ENCODE results near the gene GJA9. TPM values are rescaled to one million over a fixed set of nuclear protein-coding genes. Genes with fewer than 3 reads are reported as not detected.
A peak's percentile ranks its signal among the peaks of the same experiment; 100 is the strongest.

GJA9 gene
- total and polyA plus RNA-seq, 7 experiments from 2014 or later: not detected

DNA sequence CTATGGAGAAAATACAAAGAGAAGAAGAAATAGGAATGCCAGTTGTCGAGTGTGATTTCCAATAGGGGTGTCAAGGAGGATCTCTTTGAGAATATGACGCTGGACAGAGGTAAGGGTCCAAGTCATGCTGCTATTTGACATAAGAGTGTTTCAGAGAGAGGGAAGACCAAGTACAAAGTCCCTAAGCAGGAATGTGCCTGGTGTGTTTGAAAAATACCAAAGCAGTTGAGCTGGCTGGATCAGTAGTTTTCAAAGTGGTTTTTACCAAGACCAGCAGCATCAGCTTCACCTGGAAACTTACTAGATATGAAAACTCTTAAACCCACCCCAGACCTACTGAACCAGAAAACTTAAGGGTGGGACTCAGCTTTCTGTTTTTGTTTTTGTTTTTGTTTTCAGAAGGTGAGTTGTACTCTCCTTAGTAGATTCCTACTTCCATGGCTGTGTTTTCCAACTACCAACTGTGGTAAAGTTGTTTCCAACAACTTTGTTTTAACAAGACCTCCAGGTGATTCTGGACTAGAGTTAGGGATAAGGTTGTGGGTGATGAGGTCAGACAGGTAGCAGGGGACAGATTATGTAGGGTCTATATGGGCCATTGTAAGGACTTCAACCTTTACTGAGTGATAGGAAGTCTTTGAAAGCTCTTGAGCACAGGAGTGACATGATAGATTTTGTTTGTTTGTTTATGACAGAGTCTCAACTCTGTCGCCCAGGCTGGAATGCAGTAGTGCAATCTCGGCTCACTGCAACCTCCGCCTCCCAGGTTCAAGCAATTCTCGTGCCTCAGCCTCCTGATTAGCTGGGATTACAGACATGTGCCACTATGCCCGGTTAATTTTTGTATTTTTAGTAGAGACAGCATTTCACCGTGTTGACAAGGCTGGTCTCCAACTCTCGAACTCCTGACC lies 7.3 kb upstream of the GJA9 start:
- Histone ChIP-seq H3K36me3 (ENCODE audit: control insufficient read depth in 2 of 3, insufficient read depth in 3 of 3, low read length in 3 of 3) (no peaks in the 10 kb centered on the region), H3K27ac (ENCODE audit: low read depth, low read length) (no peak overlapping the region), H3K9me3 (ENCODE audit: control insufficient read depth in 2 of 3, low read length in 3 of 3) (no peaks in the 10 kb centered on the region), H3K4me1 (ENCODE audit: control insufficient read depth in 2 of 2, insufficient read depth in 2 of 2, low read length in 2 of 2) (no peaks in the 10 kb centered on the region), H3K4me3 (ENCODE audit: low read length) (no peak overlapping the region), H3K27me3 (ENCODE audit: control insufficient read depth in 2 of 2, insufficient read depth in 2 of 2, low read length in 2 of 2) (no peaks in the 10 kb centered on the region)
- Mint-ChIP-seq H3K4me3 (no peak overlapping the region), H3K36me3 (peaks cover 0 to 7% (median 0%) of the 10 kb centered on the region in 5 donors), H3K27ac (no peak overlapping the region), H3K27me3 (peaks cover 0 to 34% (median 0%) of the 10 kb centered on the region in 5 donors), H3K4me1 (peaks cover 0 to 2% (median 0%) of the 10 kb centered on the region in 7 donors), H3K9me3 (no peaks in the 10 kb centered on the region)
- no peak for ATAC-seq
- no peak for DNase-seq
- ChIA-PET POLR2A (no interaction called here), CTCF (no interaction called here)
- intact Hi-C loops (cut with micrococcal nuclease): no loop called here

DNA sequence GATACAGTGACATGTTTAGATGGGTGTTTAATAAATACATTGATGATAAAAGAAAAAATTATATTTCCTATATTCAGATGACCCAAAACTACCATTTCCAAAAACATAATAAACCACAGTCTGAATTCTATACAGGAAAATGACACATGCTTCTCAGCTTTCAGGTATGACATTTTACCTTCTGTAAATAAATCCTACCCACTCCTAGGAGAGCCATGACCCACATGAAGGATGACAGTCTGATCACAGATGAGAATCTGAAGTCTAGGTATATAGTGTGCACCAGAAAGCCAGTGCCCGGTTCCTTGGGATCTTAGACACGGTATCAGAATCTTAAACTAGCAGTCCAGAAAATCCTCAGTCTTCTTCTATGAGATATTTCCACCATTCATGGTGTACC lies 3.7 kb upstream of the GJA9 start:
- ChIA-PET POLR2A (interaction anchor here (0.6 kb wide), 1 partner anchor 354 kb away, joined by 3 read pairs; no protein-coding TSS in a partner anchor), CTCF (interaction anchor here (0.7 kb wide), 1 partner anchor 307 kb away, joined by 3 read pairs; no protein-coding TSS in a partner anchor)
- Mint-ChIP-seq H3K27ac (peak overlapping the region in 1 of 9 donors; percentile 46), H3K9me3 (no peaks in the 10 kb centered on the region), H3K4me1 (no peaks in the 10 kb centered on the region), H3K4me3 (no peak overlapping the region), H3K27me3 (peaks cover 0 to 35% (median 0%) of the 10 kb centered on the region in 5 donors), H3K36me3 (peaks cover 0 to 7% (median 0%) of the 10 kb centered on the region in 5 donors)
- intact Hi-C loops (cut with micrococcal nuclease): no loop called here
- ATAC-seq (no peak), DNase-seq (no peak)
- H3K9me3 ChIP-seq (ENCODE audit: control insufficient read depth in 2 of 3, low read length in 3 of 3): no peaks in the 10 kb centered on the region
- H3K4me1 ChIP-seq (ENCODE audit: control insufficient read depth in 2 of 2, insufficient read depth in 2 of 2, low read length in 2 of 2): no peaks in the 10 kb centered on the region
- H3K4me3 ChIP-seq (ENCODE audit: low read length): no peak overlapping the region
- no peaks in the 10 kb centered on the region for H3K27me3 ChIP-seq (ENCODE audit: control insufficient read depth in 2 of 2, insufficient read depth in 2 of 2, low read length in 2 of 2)
- no peaks in the 10 kb centered on the region for H3K36me3 ChIP-seq (ENCODE audit: control insufficient read depth in 2 of 3, insufficient read depth in 3 of 3, low read length in 3 of 3)
- no peak overlapping the region for H3K27ac ChIP-seq (ENCODE audit: low read depth, low read length)

DNA sequence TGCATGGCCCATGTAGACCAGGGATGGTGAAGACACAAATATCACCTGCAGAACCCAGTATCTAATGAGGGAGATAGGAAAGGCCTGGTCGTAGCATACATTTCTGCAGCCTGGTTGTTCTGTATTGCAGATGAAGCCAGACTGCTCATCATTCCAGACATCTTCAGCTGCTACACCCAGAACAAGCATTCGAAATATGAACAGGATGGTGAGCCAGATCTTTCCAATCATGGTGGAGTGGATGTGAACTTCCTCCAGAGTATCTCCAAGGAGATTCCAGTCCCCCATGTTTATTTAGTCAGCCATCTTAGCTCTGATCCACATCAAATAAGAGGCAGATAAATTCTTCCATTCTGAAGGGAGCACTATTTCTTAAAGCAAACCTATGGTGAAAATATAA lies 5.6 kb downstream of the GJA9 start:
- peaks cover 0 to 6% (median 0%) of the 10 kb centered on the region in 3 experiments for H3K36me3 ChIP-seq (ENCODE audit: control insufficient read depth in 2 of 3, insufficient read depth in 3 of 3, low read length in 3 of 3)
- no peak overlapping the region for H3K4me3 Mint-ChIP-seq
- H3K27me3 ChIP-seq (ENCODE audit: control insufficient read depth in 2 of 2, insufficient read depth in 2 of 2, low read length in 2 of 2): no peaks in the 10 kb centered on the region
- intact Hi-C loops (cut with micrococcal nuclease): loop anchor here in 1 of 2 donors (10.0 kb wide), 1 partner anchor 529 kb away; no protein-coding TSS in a partner anchor
- H3K4me1 ChIP-seq (ENCODE audit: control insufficient read depth in 2 of 2, insufficient read depth in 2 of 2, low read length in 2 of 2): peaks cover 10 to 16% of the 10 kb centered on the region in 2 donors
- no peaks in the 10 kb centered on the region for H3K9me3 Mint-ChIP-seq
- H3K4me3 ChIP-seq (ENCODE audit: low read length): no peak overlapping the region
- no peak for ATAC-seq
- H3K4me1 Mint-ChIP-seq: peaks cover 13 to 33% (median 25%) of the 10 kb centered on the region in 7 donors
- no peaks in the 10 kb centered on the region for H3K27me3 Mint-ChIP-seq
- CTCF ChIA-PET: no interaction called here
- DNase-seq: no peak
- H3K36me3 Mint-ChIP-seq: no peaks in the 10 kb centered on the region
- POLR2A ChIA-PET: interaction anchor here (1.0 to 1.2 kb wide), 2 partner anchors 15 to 157 kb away, joined by 3 read pairs; no protein-coding TSS in a partner anchor
- H3K27ac Mint-ChIP-seq: peak overlapping the region in 1 of 9 donors; percentile 41
- H3K9me3 ChIP-seq (ENCODE audit: control insufficient read depth in 2 of 3, low read length in 3 of 3): no peaks in the 10 kb centered on the region
- no peak overlapping the region for H3K27ac ChIP-seq (ENCODE audit: low read depth, low read length)

DNA sequence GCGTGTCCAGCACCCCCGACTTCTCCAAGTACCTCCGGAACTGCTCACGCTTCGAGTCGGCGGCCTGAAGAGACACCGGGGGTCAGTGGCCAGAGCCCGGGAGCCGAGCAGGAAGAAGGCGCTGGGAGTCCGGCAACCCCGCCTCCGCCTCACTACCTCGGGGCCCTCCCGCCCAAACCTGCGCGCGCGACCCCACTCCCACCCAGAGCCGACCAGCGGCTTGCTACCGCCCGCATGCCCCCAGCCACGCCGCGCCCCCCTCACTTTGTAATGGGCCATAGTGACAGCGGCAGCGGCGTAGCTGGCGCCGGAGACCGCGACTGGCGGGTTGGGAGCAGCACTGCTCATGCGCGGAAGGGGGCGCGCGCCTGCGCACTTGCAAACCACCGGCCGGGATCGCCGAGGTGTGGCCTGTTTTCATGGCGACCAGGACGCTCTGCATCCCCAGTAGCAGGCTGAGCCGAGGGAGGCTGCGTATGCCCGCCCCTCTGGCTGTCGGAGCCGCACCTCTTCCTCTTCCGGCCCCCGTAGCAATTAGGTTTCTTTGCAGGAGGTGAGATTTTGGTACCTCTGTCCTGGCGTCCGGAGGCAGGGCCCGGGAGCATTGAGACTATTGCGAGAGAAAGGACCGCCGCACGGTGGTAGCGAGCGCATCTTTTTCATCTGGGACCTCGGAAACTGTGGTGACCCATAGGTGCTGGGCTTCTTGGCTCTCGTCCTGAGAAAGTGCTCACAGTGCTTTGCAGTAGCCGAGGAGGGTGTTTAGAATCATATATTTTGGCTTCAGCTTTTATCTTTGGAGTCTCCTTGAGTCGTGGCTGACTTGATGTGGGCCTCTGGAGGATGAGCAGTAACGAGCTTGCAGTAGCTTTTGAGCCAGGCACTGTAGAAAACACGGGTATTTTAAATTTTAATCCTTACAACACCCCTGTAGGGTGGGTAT lies 8.1 kb downstream of the GJA9 start, which contains the start of gene MYCBP:
Gene MYCBP (minus strand): TSS at position 322 of the 943 bp plus-strand sequence. CDS start 43 bp downstream, at position 279.
- intact Hi-C loops (cut with micrococcal nuclease): loop anchor here (1.0 to 10.0 kb wide), 13 partner anchors 14 to 1319 kb away; partner anchors contain the start of genes AKIRIN1 (in 2 of the 2), NDUFS5 (in 2 of the 2), RRAGC (in 2 of the 2) and HPCAL4 (in 1 of the 2)
- peak; percentile 95 to 99 (median 98) for DNase-seq
- peaks cover 0 to 1% (median 0%) of the 10 kb centered on the region in 5 donors for H3K36me3 Mint-ChIP-seq
- POLR2A ChIA-PET: interaction anchor here (0.6 to 4.1 kb wide), 10 partner anchors 9 to 865 kb away, joined by 3 to 30 read pairs (median 4); partner anchors contain the start of genes NDUFS5, PPIE and RRAGC
- no peaks in the 10 kb centered on the region for H3K9me3 ChIP-seq (ENCODE audit: control insufficient read depth in 2 of 3, low read length in 3 of 3)
- peaks cover 10 to 16% of the 10 kb centered on the region in 2 donors for H3K4me1 ChIP-seq (ENCODE audit: control insufficient read depth in 2 of 2, insufficient read depth in 2 of 2, low read length in 2 of 2)
- H3K4me3 Mint-ChIP-seq: peak within 1 kb of the TSS; percentile 83 to 96 (median 92)
- no peaks in the 10 kb centered on the region for H3K27me3 Mint-ChIP-seq
- peak within 1 kb of the TSS; percentile 75 to 97 (median 87) for H3K27ac Mint-ChIP-seq
- H3K27ac ChIP-seq (ENCODE audit: low read depth, low read length): peak within 1 kb of the TSS; percentile 90
- peak within 1 kb of the TSS; percentile 90 for H3K4me3 ChIP-seq (ENCODE audit: low read length)
- H3K4me1 Mint-ChIP-seq: peaks cover 13 to 40% (median 30%) of the 10 kb centered on the region in 7 donors
- peak; percentile 100 for ATAC-seq
- CTCF ChIA-PET: no interaction called here
- H3K9me3 Mint-ChIP-seq: no peaks in the 10 kb centered on the region
- no peaks in the 10 kb centered on the region for H3K27me3 ChIP-seq (ENCODE audit: control insufficient read depth in 2 of 2, insufficient read depth in 2 of 2, low read length in 2 of 2)
- peaks cover 0 to 6% (median 0%) of the 10 kb centered on the region in 3 experiments for H3K36me3 ChIP-seq (ENCODE audit: control insufficient read depth in 2 of 3, insufficient read depth in 3 of 3, low read length in 3 of 3)

DNA sequence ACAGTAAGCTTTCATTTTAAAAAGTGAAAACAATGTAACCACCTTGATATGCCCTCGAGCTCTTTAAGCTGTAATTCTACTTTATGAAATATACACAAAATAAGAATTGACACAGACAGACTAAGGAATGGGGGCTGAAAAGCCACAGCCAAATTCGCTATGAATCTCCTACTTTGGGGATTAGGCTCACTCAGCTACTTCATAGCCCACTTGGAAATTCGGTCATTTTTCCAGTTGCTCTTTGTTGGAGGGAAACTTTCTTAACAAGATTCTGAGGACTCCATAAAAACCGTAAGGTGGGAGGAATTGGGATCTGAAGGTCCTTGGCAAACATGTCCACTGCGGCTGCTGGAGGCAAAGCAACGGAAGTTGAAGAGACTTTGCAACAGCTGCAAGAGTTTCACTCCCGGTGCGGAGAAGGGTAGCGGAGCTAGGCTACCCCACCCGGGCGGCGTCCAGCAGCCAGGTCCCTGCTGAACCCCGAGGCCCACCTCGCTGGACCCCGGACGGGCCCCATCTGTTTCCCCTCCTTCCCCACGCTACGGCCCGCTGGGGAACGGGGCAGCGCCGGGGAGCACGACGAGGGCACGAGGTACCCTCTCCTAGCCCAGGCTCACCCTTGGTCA lies 8.9 kb downstream of the GJA9 start:
- H3K36me3 Mint-ChIP-seq: peaks cover 0 to 6% (median 6%) of the 10 kb centered on the region in 5 donors
- peak in 8 of 9 donors; percentile 13 to 39 (median 28) for DNase-seq
- Histone ChIP-seq H3K4me3 (ENCODE audit: low read length) (peak overlapping the region; percentile 90), H3K9me3 (ENCODE audit: control insufficient read depth in 2 of 3, low read length in 3 of 3) (no peaks in the 10 kb centered on the region), H3K27ac (ENCODE audit: low read depth, low read length) (peak overlapping the region; percentile 90), H3K4me1 (ENCODE audit: control insufficient read depth in 2 of 2, insufficient read depth in 2 of 2, low read length in 2 of 2) (peaks cover 10 to 16% of the 10 kb centered on the region in 2 donors), H3K27me3 (ENCODE audit: control insufficient read depth in 2 of 2, insufficient read depth in 2 of 2, low read length in 2 of 2) (no peaks in the 10 kb centered on the region), H3K36me3 (ENCODE audit: control insufficient read depth in 2 of 3, insufficient read depth in 3 of 3, low read length in 3 of 3) (peaks cover 0 to 6% (median 0%) of the 10 kb centered on the region in 3 experiments)
- H3K4me1 Mint-ChIP-seq: peaks cover 18 to 43% (median 36%) of the 10 kb centered on the region in 7 donors
- peak; percentile 14 for ATAC-seq
- ChIA-PET CTCF (no interaction called here), POLR2A (interaction anchor here (0.6 to 4.1 kb wide), 8 partner anchors 12 to 1638 kb away, joined by 3 to 30 read pairs (median 3); partner anchors contain the start of genes NDUFS5, PPIE, RRAGC and SF3A3)
- H3K27me3 Mint-ChIP-seq: no peaks in the 10 kb centered on the region
- intact Hi-C loops (cut with micrococcal nuclease): loop anchor here (1.0 to 10.0 kb wide), 13 partner anchors 13 to 1318 kb away; partner anchors contain the start of genes AKIRIN1 (in 2 of the 2), NDUFS5 (in 2 of the 2), RRAGC (in 2 of the 2) and HPCAL4 (in 1 of the 2)
- peak overlapping the region; percentile 6 to 89 (median 82) for H3K27ac Mint-ChIP-seq
- peak overlapping the region; percentile 83 to 96 (median 92) for H3K4me3 Mint-ChIP-seq
- no peaks in the 10 kb centered on the region for H3K9me3 Mint-ChIP-seq

Measured in naive thymus-derived CD4-positive, alpha-beta T cell (primary cell).